Measurements from ENCODE around the gene TAF4. TPM values are rescaled to one million over a fixed set of nuclear protein-coding genes. Genes with fewer than 3 reads are reported as not detected.
"Not testable (repeated sequence)": the region's sequence is repeated elsewhere in the genome, so short reads cannot be mapped to it uniquely, and the experiment has no call there.

The TAF4 gene
- total RNA-seq, 2 experiments from 2014 or later: 20.7 to 21.2 TPM

DNA sequence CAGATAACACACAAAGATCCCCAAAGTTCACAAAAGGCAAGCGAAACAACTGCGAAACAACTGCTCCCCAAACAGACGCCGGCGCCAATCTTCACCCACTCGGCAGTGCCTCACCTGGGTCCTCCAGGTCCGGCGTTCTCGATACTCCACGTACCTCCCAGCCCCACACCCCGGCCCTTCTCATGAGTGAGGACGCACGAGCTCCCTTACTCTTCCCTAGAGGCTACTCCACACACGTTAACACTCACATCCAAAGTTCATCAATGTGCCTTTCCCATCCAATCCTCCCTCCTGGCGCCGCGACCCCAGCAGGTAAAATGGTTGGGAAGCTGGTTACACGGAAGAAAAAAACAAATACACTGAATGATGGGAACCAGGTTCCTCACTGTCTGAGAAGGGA, 77.0 kb downstream of the TAF4 start:
- ChIA-PET CTCF (no interaction called here), POLR2A (no interaction called here)

GRCh38 chr20:61986762-61987321, 78.8 kb downstream of the TAF4 start:
- ChIA-PET POLR2A (no interaction called here), CTCF (no interaction called here)

- CTCF ChIA-PET: no interaction called here
Observed at GRCh38 chr20:61985096-61985495, 80.6 kb downstream of the TAF4 start.

DNA sequence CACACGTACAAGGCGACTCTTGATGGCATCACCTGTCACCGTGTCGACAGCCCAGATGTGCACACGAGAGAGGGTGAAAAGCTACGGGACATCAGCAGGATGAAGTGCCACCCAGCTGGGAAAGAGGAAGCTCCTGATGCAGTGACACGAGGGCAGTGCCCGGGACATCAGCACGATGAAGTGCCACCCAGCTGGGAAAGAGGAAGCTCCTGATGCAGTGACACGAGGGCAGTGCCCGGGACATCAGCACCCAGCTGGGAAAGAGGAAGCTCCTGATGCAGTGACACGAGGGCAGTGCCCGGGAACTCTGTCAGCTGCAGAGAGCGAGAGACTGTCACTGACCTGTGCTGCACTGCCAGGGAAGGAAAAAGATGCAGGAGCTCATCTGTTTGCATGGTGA, 81.2 kb downstream of the TAF4 start:
- POLR2A ChIA-PET, CTCF ChIA-PET: not testable (repeated sequence)

More at GRCh38 chr20:61985096-61985495, 80.6 kb downstream of the TAF4 start:
- POLR2A ChIA-PET: no interaction called here

GRCh38 chr20:61983965-61984364, 81.7 kb downstream of the TAF4 start:
- CTCF ChIA-PET: no interaction called here
- POLR2A ChIA-PET: no interaction called here

- POLR2A ChIA-PET: no interaction called here
Observed at GRCh38 chr20:61982951-61983315, 82.7 kb downstream of the TAF4 start.

DNA sequence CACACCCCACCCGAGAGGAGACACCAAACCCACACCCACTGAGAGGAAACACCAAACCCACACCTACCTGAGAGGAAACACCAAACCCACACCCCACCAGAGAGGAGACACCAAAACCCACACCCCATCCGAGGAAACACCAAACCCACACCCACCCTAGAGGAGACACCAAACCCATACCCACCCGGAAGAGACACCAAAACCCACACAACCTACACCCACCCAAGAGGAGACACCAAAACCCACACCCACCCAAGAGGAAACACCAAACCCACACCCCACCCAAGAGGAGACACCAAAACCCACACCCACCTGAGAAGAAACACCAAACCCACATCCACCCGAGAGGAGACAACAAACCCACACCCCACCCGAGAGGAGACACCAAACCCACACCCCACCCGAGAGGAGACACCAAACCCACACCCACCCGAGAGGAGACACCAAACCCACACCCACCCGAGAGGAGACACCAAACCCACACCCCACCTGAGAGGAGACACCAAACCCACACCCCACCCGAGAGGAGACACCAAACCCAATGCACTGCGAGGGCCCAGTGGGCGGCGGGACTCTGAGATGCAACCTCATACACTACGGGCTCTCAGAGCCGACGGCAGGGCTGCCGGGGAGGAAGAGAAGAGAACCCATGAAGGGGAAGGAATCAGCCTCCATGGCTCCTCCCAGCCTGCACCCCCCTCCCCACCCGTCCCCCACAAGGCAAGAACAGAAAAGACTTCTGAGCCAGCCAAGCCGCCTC, 83.3 kb downstream of the TAF4 start:
- ChIA-PET POLR2A (no interaction called here), CTCF (interaction anchor here (0.7 kb wide), 1 partner anchor 753 kb away, joined by 4 read pairs; no protein-coding TSS in a partner anchor)

More at GRCh38 chr20:61982951-61983315, 82.7 kb downstream of the TAF4 start:
- CTCF ChIA-PET: interaction anchor here (0.7 kb wide), 1 partner anchor 754 kb away, joined by 4 read pairs; no protein-coding TSS in a partner anchor

DNA sequence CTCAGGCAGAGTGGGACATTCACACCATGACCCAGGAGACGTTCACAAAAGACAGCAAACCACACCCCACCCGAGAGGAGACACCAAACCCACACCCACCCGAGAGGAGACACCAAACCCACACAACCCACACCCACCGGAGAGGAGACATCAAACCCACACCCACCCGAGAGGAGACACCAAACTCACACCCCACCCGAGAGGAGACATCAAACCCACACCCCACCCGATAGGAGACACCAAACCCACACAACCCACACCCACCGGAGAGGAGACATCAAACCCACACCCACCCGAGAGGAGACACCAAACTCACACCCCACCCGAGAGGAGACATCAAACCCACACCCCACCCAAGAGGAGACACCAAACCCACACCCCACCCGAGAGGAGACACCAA, 84.0 kb downstream of the TAF4 start:
- POLR2A ChIA-PET, CTCF ChIA-PET: not testable (repeated sequence)

- ChIA-PET CTCF (no interaction called here), POLR2A (no interaction called here)
Observed at GRCh38 chr20:61980647-61981583, 84.8 kb downstream of the TAF4 start.

DNA sequence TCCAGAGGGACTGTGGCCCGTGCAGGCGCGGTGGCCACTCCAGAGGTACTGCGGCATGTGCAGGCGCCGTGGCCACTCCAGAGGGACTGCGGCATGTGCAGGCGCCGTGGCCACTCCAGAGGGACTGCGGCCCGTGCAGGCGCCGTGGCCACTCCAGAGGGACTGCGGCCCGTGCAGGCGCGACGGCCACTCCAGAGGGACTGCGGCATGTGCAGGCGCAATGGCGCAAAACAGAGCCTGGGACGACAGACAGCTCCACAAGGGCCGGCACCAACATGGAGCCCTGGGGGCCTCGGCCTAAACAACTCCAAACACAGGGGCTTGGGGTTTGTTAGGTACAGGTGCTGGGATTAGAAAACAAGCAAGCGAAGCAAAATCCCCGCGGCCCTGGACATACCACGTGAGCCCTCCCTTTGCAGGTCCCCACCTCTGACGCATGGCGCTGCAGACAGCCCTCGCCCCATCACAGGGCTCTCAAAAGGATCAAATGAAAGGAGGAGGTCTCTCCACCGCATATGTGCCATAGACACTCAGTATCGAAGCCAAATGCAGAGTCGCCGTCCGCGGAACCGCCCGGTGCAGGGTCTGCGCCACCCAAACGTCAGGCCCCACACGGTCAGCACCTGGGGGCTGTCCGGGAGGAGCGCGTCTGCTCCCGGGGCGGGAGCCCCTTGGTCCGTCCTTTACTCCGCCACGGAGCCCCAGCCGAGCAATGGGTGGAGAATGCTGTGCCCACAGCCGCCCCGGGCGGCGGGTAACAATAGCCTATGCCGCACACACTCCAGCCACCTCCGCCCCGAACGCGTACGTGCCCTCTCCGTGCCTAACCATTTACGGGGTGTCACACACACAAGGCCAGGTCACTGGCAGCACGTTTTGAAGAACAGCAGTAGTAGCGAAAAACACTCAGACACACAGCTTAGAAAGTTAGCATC, 85.7 kb downstream of the TAF4 start:
- CTCF ChIA-PET: no interaction called here
- POLR2A ChIA-PET: no interaction called here

DNA sequence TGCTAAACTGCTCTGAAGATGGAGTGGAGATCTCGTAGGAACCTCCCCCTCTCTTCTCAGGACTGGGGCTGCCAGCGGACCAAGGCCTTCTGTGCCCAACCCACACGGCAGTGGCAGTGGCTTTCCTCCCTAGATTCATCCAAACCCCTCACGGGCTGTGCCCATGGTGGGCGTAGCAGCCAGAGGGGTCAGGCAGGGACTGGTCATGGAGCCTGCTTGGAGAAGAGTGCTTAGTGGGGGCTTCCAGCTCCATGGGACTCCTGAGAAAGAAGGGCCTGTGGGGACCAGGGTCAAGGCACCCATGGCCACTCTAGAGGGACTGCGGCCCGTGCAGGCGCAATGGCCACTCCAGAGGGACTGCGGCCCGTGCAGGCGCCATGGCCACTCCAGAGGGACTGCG, 86.6 kb downstream of the TAF4 start:
- ChIA-PET POLR2A (no interaction called here), CTCF (no interaction called here)

DNA sequence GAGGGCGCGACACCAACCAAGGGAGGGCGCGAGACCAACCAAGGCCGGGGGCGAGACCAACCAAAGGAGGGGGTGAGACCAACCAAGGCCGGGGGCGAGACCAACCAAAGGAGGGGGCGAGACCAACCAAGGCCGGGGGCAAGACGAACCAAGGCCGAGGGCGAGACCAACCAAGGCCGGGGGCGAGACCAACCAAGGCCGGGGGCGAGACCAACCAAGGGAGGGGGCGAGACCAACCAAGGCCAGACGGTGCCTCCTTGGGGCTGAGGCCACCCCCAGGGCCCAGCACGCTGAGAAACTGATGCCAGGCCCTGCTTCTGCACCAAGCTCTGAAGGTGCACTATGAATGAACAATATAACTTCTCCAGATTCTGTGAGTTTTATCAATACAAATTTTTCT, 87.2 kb downstream of the TAF4 start:
- ChIA-PET POLR2A (no interaction called here), CTCF (no interaction called here)

DNA sequence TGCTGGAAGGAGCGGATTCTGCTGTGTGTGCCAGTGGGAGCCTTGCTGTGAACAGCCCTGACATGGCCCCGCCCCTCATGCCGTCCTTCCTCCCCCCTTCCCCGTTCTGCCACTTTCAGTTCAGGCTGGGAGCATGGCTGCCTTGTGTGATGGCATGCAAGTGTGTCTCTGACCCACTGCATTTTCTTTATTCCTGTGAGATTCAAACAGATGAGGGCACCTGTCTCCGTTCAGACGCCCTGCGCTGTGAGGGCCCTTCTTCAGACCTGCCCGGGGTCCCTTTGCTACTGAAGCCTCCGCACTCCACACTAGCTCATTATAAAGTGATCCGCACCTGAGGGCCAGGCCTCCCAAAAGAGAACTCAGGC, 88.3 kb downstream of the TAF4 start:
- POLR2A ChIA-PET: no interaction called here
- CTCF ChIA-PET: no interaction called here

DNA sequence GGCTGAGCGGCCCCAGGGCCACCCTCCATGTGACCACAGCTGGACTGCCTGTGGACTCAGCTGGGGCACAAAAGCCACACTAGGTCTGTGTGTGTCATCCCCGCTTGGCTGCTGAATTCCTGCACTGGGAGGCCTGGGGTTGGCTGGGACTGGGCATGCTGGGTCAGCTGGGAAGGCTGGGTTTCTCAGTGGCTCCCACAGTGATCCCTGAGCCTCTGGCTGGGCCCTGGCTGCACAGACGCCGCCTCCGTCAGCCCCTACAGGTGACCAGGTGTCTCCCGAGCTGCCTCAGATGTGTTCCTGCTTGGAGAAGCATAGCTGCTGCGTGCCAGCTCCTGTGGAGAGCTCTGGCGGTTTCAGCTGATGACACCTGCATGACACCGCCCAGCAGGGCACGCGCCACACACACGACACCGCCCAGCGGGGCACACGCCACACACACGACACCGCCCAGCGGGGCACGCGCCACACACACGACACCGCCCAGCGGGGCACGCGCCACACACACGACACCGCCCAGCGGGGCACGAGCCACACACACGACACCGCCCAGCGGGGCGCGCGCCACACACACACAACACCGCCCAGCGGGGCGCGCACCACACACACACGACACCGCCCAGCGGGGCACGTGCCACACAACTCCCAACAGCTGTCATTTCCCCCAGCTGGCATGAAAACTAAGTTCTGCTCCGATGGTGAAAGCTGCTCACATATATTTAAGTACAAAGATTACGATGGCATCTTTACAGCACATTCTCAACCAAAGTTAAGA, 88.8 kb downstream of the TAF4 start:
- ChIA-PET POLR2A (no interaction called here), CTCF (no interaction called here)

DNA sequence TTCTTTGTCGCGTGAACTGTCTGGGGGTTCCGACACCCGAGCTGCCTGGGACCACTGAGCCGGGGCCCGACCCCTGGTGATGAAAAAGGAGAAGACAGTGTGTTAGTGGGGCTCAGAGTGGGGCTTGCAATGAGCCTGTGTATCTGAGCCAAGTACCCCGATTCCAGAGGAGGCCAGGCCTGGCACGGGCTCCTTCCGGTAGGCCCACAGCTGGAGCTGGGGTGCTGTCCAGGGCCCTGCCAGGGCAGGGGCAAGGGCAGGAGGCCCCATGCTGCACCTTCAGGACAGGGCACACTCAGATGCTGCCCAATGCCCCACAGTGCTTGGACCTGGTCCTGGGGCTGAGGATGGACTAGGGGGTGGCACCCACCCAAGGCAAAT, 89.4 kb downstream of the TAF4 start:
- ChIA-PET POLR2A (no interaction called here), CTCF (no interaction called here)

DNA sequence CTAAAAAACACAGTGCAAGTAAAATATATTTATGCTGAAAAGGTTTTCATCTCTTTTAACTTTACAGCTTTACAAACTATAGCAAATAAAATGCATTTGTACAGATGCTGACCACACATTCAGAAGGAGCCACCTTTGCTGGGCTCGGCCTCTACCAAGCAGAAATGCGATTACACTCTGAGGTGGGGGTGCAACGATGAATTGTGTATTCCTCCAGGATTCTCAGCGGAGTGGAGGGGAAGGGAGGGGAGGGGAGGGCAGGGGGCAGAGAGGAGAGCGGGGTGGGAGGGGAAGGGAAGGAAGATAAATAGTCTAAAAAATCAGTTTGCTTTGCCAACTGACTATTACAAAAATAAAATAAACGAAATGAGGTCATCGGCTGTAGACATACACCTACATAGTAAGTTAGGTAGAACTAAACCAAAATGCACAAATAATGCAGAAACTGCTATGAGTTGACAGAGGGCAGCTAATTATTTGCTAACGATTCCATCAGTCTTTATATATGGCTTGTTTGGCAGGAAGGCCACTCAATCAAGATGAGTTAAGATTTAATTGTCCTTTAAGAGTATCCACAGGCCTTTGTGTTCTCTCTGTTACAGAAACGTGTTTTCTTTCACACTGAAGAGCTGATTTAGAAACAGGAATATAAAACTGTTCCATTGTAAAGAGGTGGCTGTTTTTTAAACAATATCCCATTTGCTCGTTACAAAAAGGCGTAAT, 90.1 kb downstream of the TAF4 start:
- POLR2A ChIA-PET: no interaction called here

DNA sequence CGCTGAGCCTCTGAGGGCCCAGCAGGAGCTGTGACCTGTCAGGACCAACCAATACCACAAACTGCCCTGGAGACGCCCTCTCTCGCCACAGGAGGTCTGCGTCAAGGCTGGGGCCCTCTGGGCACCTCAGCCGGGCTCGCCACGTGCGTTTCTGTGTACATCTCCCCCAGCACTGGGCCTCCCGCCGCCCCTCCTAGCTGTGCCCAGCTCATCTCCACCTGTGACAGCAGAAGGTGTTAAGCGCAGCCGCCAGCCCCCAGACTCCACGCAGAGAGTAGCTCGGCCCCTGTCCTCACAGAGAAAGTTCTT, 91.4 kb downstream of the TAF4 start:
- ChIA-PET POLR2A (no interaction called here), CTCF (no interaction called here)

More for the DNA sequence above, 90.1 kb downstream of the TAF4 start:
- CTCF ChIA-PET: no interaction called here

GRCh38 chr20:61973515-61974356, 91.9 kb downstream of the TAF4 start:
- ChIA-PET POLR2A (no interaction called here), CTCF (no interaction called here)
